ENCODE results near the gene TMEM132A.

The TMEM132A gene

DNA sequence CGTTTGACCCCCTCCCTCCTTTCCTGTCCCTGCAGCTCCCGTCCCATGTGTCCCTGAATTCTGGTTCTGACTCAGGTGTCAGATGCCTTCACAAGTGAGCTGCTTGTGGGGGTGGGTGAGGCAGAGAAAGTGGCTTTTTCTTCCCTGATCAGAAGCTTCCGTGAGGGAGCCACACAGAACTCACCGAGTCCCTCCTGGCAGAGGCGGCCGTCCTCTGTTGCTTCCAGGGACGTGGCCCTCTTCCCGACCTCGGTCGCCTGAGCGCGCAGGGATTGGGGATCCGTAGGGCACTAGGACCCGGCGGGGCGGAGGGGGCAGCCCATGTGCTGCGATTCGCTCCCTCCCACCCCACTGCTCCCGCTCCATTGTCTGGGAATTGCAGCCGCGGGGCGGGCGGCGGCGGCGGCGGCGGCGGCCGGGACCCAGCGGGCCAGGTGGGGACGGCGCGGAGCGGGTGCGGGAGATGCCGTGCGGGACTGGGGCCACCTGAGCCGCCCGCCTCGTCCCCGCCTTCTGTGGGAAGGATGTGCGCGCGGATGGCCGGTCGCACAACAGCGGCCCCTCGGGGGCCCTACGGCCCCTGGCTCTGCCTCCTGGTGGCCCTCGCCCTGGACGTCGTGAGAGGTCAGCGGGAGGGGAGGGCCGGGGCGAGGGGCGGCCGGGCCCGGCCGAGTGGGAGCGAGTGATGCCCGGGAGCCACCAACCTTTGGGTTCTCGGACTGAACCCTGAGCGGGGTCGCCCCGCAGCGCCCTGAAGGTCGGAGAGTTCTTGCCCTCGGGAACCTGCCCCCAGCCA is at the start of gene TMEM132A:
Gene TMEM132A (plus strand): TSS at position 351 of the 796 bp plus-strand sequence. CDS start 174 bp downstream, at position 525.
- peak; percentile 100 for DNase-seq (ENCODE audit: low spot score)

DNA sequence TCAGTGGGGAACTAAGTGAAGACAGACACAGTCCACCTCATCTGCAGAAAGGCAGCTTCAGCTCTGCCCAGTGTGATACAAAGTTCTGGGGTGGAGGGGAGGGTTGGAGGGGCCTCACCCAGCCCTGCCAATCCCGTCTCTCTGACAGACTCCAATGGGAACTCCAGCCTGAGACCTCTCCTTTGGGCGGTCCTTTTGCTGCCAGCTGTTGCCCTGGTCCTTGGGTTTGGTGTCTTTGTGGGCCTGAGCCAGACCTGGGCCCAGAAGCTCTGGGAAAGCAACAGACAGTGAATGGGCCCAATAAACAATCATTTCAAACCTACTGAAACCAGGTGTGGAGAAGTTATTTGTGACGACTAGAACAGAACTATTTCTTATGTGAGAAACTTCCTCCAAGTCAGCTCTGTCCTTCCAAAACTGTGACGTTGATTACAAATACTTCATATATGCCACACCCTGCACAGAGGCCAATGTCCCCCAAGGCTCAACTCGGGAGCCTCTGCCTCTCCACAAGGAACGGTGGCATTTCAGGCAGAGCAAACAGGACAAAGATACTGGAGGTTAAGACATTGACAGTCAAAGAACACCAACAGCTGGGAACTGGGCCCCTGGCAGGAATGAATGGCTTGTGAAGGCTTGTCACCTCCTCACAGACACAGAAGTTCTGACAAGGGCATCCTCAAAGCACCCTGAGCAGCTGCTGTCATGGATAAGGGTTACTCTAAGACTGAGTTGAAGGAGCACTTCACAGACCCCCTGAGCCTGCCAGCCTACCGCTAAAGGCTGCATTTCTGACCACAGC is 48.7 kb upstream of the TMEM132A start:
- DNase-seq (ENCODE audit: low spot score) = no peak

DNA sequence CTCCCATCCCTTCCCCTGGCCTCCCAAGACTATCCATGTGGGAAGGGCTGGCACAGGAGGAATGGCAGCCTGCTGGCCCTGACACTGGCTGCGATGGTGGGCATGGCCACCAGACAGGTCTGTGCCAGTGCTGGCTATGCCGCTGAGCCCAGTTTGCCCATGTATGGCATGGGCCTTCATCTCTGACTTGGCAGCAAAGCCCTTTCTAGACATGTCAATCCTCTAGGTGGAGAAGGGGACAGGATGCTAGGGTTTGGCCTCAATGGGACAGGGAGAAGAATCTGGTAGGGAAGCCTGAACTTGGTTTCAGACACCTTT is 48.1 kb upstream of the TMEM132A start:
- no peak for DNase-seq (ENCODE audit: low spot score)

DNA sequence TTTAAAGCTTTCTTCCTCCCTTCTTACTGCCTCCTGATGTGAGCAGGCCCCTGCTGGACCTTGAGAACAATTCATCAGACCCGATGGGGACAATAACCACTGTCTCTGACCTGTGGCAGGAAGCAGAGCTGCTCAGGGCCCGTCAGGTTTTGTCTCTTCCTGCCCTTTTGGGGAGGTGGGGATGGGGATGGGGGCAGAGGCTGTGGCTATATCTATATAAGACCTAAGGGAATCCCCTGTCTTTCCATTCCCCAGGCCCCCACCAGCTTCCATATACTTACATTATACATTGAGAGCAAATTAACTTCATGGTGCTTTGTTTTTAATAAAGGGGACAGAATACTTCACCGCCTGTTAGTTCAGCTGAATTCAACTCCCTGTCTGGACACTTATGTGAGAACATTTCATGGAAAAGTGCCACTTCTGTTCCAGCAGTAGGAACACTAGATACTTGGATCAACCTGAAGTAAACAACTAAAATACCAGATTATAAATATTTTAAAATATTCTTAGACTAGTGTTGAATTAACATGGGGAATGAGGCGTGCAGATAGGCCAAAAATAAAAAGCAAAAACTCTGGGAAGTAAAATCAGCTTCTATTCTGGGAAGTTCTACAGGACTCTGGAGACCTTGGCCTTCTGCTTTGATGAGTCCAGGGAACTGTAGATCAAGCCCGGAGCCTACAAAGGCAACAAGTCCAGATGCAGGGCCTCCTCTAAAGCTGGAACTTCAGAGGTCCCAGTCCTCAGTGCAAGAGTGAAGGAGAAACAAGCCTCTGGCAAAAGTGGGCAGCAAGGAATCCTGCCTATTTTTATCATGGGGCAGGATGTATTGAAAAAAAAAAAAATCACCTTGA is 45.8 kb upstream of the TMEM132A start:
- no peak for DNase-seq (ENCODE audit: low spot score)

- no peak for DNase-seq (ENCODE audit: low spot score)
Measured at GRCh38 chr11:60879104-60879503, 45.2 kb upstream of the TMEM132A start.

DNA sequence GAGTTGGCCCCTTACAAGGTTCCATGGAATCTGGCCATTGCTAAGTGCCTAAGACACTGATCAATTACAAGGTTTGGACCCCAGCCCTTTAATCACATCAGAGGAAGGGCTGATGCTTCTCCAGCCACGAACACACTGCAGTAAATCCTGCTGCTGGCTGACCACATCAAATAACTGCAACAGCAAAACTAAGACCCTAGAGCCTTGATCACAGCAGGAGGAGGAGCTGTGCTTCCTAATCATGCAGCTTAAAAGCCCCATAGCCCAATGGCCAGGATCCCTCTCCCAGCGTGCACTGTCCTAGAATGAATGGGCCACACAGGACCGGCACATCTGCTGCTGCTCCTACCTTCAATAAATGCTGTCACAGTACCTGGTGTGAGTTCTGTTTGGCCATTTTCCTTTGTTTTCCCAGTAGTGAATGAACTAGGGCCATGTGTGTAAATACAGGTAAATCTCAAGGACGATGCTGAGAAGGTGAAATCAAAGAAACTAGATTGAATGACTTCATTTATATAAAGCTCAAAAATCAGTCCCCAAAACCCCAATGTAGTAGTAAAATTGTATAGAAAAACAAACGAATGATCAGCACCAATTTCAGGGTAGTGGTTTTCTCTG is 44.2 kb upstream of the TMEM132A start:
- DNase-seq (ENCODE audit: low spot score) = no peak

DNA sequence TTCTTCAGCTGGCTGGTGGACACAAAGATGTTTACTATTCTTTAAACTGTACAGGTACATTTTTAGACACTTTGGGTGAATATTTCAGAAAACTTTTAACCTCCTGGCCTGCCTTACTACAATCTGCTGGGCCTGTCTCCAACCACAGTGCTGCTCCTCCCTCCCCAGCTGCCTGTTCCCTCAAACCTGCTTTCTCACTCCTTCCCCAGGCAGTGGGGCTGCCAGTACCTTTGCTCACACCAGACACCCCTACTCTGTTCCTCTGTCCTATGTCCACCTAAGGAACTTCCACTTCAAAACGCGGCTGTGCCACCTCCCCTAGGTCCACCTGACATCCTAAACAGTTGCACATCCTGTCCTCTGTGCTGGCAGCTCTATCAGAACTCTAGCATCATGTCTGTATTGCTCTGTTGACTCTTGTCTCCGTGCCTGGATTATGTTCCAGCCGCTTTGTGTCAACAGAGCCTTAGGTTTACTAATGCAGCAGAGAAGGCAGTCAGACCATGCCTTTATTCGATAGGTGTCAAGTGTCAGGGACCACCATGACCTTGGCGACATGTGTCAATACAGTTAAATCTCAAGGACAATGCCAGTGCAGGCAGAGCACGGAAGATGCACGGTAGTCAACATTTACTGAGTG is 43.5 kb upstream of the TMEM132A start:
- peak; percentile 60 for DNase-seq (ENCODE audit: low spot score)

DNA sequence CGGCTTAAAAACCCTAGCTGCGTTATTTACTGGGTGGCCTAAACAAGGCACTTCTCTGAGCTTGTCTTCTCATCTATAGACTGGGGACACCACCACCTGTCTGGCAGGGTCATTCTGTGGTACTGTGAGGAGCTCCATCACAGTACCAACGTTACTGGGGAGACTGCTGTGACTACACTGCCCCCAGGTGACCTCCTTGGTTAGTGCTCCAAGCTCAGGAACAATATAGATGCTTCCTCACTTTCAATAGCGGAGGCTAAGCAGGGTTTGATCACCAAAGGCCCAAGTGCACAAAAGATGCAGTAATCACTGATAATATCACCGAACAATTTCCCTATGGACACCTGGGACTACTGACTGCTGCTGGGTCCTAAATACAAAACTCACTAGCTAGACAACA is 36.7 kb upstream of the TMEM132A start:
- DNase-seq (ENCODE audit: low spot score) = peak; percentile 81

DNA sequence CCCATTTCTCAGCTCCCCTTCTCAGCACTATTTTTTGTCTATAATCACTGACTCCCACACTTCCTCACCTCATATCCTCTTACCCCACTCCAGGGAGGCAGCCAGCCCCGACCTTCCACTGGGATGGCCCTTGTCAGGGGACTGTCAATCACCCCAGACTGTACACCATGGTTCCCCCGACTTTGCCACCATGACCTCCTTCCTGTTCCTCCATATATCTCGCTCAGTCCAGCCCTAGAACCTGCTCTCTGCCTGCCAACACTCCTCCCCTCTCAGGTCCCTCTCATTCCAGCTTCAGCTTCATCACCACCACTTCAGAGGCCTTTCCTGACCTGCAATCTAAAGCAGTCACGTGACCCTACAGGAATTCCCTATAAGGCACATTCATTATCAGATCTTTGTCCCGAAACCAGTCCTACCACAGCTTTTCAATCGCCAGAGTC is 34.4 kb upstream of the TMEM132A start:
- no peak for DNase-seq (ENCODE audit: low spot score)

DNA sequence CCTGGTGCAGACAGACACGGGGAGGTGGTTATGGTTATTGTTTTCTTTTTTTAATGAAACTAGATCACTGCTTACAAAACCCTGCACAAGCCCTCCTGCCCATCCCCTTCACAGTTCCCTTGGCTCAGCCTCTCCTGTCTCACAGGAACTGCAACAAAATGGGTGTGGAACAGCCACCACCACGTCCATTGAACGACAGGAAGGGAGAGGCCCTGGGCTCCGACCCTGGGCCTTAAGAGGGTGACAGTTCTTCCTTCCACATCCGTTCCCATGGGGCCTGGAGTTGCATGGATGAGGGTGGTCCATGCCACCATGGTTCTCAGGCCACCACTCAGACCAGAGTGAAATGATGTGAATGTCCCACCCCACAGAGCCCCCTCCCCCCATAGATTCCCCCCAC is 33.6 kb upstream of the TMEM132A start:
- DNase-seq (ENCODE audit: low spot score) = no peak

- no peak for DNase-seq (ENCODE audit: low spot score)
Measured at GRCh38 chr11:60891103-60891741, 33.0 kb upstream of the TMEM132A start.

DNA sequence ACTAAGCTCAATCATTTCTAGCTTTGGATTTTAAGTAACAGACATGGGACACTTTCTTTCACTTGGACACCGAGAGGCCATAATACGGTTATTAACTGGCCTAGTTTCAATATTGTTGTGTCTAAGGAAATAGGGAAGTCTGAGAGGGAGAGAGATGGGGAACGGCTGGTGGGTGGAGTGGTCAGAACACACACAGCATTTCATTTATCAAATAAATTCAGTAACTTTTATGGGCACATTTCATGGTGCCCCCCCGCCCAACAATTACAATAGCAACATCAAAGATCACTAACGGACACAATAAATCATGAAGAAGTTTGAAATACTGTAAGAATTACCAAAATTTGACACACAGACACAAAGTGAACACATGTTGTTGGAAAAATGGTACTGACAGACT is 28.6 kb upstream of the TMEM132A start:
- no peak for DNase-seq (ENCODE audit: low spot score)

DNA sequence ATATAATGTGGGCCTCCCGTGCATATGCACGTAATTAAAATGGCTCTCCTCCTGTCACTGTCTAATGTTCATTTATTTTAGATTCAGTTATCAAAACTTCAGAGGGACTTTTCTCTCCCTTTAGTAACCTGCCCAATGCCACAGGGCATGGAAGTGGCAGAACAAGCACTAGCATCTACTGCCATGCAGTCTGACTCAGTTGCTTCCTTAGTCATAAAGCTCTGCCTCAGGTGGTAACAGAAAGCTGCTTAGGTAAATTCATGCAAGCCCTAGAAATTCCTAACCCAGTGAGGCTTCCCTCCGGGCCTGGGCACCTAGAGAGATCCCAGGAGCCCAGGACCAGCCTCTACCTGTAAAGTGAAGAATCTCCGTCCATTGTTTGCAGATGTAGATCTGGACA is 26.8 kb upstream of the TMEM132A start:
- no peak for DNase-seq (ENCODE audit: low spot score)

DNA sequence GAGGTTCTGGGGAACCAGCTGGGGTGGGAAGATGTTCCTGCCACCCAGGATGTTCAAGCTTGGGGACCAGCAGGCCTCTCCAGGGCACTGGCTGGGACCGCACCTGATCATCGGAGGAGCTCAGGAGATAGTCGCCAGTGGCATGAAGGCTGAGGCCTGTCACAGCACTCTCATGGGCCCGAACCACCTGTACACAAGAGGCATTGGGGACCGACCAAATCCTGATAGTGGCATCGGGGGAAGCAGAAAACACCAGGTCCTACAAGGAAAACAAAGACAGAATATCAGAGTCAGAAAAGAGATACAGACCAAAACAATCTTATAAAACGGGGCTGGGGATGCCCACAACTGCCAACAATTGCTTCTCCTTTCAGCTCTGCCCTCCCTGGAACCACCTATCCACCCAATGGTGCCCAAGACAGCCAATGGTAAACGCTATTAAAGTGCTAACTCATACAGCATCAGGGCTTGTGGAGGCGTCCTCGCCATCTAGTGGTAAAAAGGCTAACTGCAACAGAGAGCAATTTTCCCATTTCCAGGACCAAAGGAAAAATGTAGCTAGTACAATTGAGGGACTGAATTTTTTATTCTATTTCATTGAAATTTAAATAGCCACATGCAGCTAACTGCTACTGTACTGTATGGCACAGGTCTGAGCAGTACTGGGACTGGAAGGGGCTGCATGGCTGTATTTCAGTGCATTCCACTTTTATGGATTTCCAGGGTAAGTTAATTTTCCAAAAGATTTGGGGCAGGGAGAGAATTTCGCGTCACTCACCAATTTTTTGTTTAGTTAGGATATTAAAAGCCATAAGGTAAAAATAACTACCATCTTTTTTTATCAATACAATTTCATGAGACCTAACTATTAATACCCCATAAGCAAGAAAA is 25.0 kb upstream of the TMEM132A start:
- DNase-seq (ENCODE audit: low spot score) = peak; percentile 71

DNA sequence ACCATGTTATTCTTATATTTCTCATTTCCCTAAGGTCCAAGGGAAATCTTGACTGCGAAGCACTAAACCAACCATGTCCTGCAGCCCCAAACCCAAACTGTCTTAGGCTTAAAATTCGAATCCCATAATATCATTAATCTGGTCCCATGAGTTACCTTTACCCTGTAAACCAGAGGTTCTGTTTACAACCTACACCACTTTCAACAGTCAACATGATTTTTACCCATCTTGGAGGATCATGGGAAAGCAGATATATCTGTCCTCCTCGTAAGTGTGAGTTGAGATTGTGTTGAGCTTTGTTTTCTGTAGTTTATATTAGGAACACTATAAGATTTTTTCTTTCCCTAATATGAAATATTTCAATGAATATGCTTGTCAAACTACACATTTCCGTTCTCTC is 24.3 kb upstream of the TMEM132A start:
- no peak for DNase-seq (ENCODE audit: low spot score)

DNA sequence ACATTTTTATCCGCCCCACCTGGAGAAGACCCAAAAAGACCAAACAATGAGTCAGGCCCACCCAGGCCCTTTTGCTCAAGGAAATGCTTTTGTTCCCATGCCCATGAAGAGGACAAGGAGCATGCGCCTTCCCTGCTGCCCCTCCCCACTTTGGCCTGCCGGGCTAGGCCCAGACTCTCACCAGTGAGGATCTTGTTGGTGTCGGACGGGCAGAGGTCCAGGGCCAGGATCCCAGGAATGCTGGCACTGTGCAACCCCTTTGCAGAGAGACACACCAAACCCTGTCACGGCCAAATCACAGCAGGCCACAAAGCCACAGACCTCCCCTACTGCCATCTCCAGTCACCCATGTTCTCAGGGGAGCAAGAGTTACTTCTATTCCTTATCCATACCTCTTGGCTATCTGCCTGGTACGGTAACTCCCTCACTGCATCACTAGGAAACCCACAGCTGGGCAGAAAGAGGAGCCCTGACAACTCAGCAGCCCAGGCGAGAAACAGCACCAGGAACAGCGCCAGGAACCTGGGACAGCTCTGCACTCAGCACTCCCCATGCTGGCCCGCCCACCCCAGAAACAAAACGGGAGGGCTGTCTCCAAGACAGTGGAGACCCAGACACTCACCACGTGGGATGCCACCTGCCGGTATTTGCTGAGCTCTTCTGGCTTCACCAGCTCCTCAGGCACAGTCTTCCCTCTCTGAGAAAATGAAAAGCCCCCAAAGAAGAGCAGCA is 23.4 kb upstream of the TMEM132A start:
- DNase-seq (ENCODE audit: low spot score) = no peak

DNA sequence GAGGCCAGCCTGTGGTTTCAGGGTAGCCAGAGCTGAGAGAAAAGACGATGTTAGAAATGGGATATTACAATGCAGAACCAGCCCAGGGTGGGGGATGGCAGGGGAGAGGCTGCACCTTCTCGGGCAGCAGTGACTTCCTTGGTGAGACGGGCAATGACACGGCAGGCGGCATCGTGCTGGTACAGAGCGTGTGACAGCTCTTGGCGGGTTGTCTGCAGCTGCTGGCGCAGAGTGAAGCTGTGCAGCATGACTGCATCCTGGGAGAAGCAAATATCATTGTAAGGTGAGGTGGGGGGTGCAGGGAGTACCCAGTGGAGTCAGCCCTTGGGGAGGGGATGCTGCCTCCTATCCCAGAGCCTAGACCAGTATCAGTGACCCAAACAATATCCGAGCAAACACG is 21.6 kb upstream of the TMEM132A start:
- no peak for DNase-seq (ENCODE audit: low spot score)

DNA sequence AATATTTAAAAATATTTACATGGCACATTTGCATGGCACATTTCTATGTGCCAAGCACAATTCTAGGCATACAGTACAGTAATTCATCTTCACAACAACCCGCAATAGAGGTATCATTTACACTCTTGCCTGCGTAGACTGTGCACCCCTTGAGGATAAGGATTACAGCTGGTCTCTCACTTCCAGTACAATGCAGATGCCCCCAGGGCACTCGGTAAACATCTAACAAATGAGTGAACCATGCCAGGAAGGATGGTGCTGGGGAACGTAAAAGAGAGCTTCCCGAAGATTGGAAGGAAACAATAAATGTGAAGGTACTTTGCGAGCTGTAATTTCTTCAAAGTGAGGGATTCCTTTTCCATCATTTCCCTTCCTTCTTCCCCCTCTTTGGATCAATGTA is 19.2 kb upstream of the TMEM132A start:
- DNase-seq (ENCODE audit: low spot score) = no peak

DNA sequence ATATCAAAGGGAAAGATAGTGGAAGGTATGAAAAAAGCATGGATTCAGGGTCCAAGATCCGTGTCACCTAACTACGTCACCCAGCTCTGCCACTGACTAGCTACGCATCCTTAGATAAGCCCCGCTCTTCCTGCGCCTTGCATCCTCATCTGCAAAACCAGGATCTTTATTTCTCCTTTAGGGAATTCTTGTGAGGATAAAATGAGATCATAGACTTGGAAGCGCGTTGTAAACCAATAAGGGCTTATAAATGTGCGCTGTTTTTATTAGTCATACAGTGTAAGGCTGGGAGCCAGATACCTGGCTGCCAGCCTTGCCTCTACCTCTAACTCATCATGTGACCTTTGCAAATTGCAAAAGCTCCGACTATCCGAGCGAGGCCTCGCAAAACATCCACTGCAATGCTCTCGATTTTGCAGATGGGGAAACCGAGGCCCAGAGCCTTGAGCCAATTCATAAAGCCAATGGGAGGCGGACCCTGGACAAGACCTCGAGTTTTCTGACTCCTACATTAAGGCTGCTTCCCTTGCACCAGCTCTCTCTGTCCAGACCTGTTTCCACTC is 18.6 kb upstream of the TMEM132A start:
- peak; percentile 54 for DNase-seq (ENCODE audit: low spot score)

Data from HuH-7.5 (cell line).